T-helper 2 cell treated with Interferon-gamma antibody and Interleukin-4, amounts not matched to agents 100 ng/mL and 5 ng/mL, for 36 hours (primary cell): ENCODE measurements around the gene WDHD1. TPM values are rescaled to one million over a fixed set of nuclear protein-coding genes. Genes with fewer than 3 reads are reported as not detected.
"Not testable (repeated sequence)": the region's sequence is repeated elsewhere in the genome, so short reads cannot be mapped to it uniquely, and the experiment has no call there.

ENCODE experiments used
- intact Hi-C: fragments of 100-400 bp; cut with micrococcal nuclease; formaldehyde crosslinking; loops from one replicate; pipeline ENCODE4 v1.15.1; 2023
- total RNA-seq: library from RNA; stranded (reverse); gene quantifications from 2 replicates; pipeline ENCODE4 v1.2.3, GENCODE V29; 2022

Gene WDHD1
- total RNA-seq, 1 donor from 2014 or later, result 43.2 TPM

GRCh38 chr14:55051423-55052268 lies 24.7 kb upstream of the WDHD1 start, which contains the start of gene MAPK1IP1L:
Gene MAPK1IP1L (plus strand): TSS chr14:55051647. CDS start chr14:55061684, 10,037 bp downstream.
- intact Hi-C loops, result loop anchor here (1.0 to 10.0 kb wide), 6 partner anchors 24 to 487 kb away; partner anchors contain the start of genes DLGAP5, GCH1, LGALS3 and SAMD4A

- intact Hi-C loops, result loop anchor here (1.0 to 10.0 kb wide), 5 partner anchors 24 to 486 kb away; partner anchors contain the start of genes DLGAP5, GCH1, SAMD4A and SOCS4
These were observed 24.2 kb upstream of the WDHD1 start for GRCh38 chr14:55051165-55051422.

- intact Hi-C loops, result no loop called here
These were observed 22.1 kb upstream of the WDHD1 start for GRCh38 chr14:55048900-55049436.

- intact Hi-C loops, result no loop called here
These were observed 20.6 kb upstream of the WDHD1 start for GRCh38 chr14:55047301-55048053.

- intact Hi-C loops, result no loop called here
These were observed 18.2 kb upstream of the WDHD1 start for GRCh38 chr14:55045087-55045486.

- intact Hi-C loops, result no loop called here
These were observed 16.6 kb upstream of the WDHD1 start for GRCh38 chr14:55043528-55043927.

- intact Hi-C loops, result no loop called here
These were observed 11.8 kb upstream of the WDHD1 start for GRCh38 chr14:55038708-55039107.

- intact Hi-C loops, result not testable (repeated sequence)
These were observed 11.1 kb upstream of the WDHD1 start for GRCh38 chr14:55037995-55038394.

- intact Hi-C loops, result no loop called here
These were observed 4.3 kb upstream of the WDHD1 start for GRCh38 chr14:55031190-55031589.

GRCh38 chr14:55028476-55028875 lies 1.6 kb upstream of the WDHD1 start:
- intact Hi-C loops, result loop anchor here (5.0 kb wide), 2 partner anchors 244 to 541 kb away; partner anchors contain the start of genes FBXO34 and GMFB

GRCh38 chr14:55028066-55028465 lies 1.2 kb upstream of the WDHD1 start:
- intact Hi-C loops, result loop anchor here (5.0 kb wide), 2 partner anchors 244 to 541 kb away; partner anchors contain the start of genes FBXO34 and GMFB

GRCh38 chr14:55026441-55026792 lies 482 bp downstream of the WDHD1 start:
- intact Hi-C loops, result loop anchor here (5.0 kb wide), 2 partner anchors 246 to 539 kb away; partner anchors contain the start of genes FBXO34 and GMFB

- intact Hi-C loops, result loop anchor here (5.0 kb wide), 2 partner anchors 246 to 539 kb away; partner anchors contain the start of genes FBXO34 and GMFB
These were observed 951 bp downstream of the WDHD1 start for GRCh38 chr14:55025948-55026347.

GRCh38 chr14:55024365-55024764 lies 2.5 kb downstream of the WDHD1 start:
- intact Hi-C loops, result not testable (repeated sequence)

- intact Hi-C loops, result no loop called here
These were observed 6.8 kb downstream of the WDHD1 start for GRCh38 chr14:55019968-55020554.

GRCh38 chr14:55015006-55015405 lies 11.9 kb downstream of the WDHD1 start:
- intact Hi-C loops, result no loop called here

GRCh38 chr14:55005071-55005470 lies 21.8 kb downstream of the WDHD1 start:
- intact Hi-C loops, result no loop called here

- intact Hi-C loops, result no loop called here
These were observed 26.5 kb downstream of the WDHD1 start for GRCh38 chr14:55000381-55000780.

GRCh38 chr14:54985156-54985555 lies 41.7 kb downstream of the WDHD1 start:
- intact Hi-C loops, result no loop called here

GRCh38 chr14:54981698-54982097 lies 45.2 kb downstream of the WDHD1 start:
- intact Hi-C loops, result loop anchor here (5.0 kb wide), 1 partner anchor 79 kb away; the partner anchor contains the start of gene GCH1

- intact Hi-C loops, result no loop called here
These were observed 47.9 kb downstream of the WDHD1 start for GRCh38 chr14:54979039-54979438.
